Hematopoietic multipotent progenitor cell treated with erythropoietin and hydrocortisone succinate and interleukin-3 and kit ligand, for 4 days (in vitro differentiated cells): ENCODE measurements around the gene PPP1R2B.
"Not testable (repeated sequence)": the region's sequence is repeated elsewhere in the genome, so short reads cannot be mapped to it uniquely, and the experiment has no call there.

ENCODE experiments used
- DNase-seq: peaks from one replicate; pipeline ENCODE4 v3.0.0-alpha.2; 2015

The PPP1R2B gene

GRCh38 chr5:156850206-156850751 is at the start of gene PPP1R2B:
Gene PPP1R2B, plus strand, starts transcription at chr5:156850295. Its CDS starts 268 bp downstream, at chr5:156850563.
- no peak for DNase-seq

- DNase-seq: no peak
These were observed 49.2 kb upstream of the PPP1R2B start for GRCh38 chr5:156800929-156801328.

GRCh38 chr5:156802501-156802900 is 47.6 kb upstream of the PPP1R2B start:
- no peak for DNase-seq

DNA sequence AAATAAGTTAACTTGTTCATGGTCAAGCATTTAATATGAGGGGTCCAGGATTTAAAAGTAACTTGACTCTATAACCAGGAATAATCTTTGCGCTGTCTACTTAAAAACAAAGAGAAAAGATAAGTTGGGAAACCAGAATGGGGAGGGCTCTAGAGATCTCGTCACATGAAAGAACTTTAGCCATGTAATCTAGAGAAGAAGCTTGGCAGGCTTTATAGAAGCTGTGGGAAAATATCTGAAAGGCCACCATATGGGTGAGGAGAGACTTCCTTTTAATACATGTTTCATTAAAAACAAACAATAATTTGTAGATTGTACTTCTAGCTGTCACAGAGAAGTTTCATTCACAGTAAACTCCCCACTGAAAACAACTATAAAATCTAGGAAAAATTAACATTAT is 46.7 kb upstream of the PPP1R2B start:
- no peak for DNase-seq

GRCh38 chr5:156812959-156813358 is 37.1 kb upstream of the PPP1R2B start:
- DNase-seq: no peak

DNA sequence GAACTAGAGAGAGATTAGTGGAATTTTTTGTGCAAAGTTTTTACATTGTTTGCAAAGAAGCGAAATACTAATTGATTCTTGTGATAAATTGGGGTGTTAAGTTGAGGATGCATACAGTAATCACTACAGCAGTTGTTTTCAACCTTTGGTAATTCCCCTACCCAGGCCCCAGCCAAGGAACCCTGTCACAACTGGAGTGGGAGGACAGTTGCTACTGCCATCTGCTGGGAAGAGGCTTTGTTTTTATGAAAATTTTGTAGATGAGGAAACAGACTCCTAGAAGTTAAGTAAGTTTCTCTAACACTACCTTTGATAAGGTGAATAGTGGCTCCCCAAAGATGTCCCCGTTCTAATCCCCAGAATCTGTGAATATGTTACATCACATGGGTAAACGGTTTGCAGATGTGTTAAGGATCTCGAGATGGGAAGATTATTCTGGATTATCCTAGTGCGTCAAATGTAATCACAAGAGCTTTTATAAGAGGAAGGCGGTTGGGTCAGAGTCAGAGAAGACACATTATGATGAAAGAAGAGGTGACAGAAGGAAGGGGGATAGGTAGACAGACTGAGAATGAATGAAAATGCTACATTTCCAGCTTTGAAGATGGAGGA is 34.0 kb upstream of the PPP1R2B start:
- DNase-seq: peak; percentile 37

DNA sequence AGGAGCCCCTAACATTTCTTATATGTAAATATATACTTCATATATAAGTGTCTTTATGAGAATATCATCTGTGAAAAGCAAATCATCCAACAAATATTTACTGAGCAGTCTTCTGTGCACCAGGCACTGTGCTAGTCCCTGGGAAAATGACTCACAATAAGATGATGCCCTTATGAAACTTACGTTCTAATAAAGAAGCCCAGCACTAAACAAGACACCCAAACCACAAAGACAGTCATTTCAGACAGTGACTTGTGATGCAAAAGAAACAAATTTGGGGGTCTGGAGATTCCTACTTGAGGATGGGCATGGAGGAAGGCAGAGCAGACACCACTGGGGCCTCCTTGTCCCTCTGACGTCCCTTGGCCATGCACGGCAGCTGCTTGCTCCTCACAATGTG is 30.6 kb upstream of the PPP1R2B start:
- no peak for DNase-seq

DNA sequence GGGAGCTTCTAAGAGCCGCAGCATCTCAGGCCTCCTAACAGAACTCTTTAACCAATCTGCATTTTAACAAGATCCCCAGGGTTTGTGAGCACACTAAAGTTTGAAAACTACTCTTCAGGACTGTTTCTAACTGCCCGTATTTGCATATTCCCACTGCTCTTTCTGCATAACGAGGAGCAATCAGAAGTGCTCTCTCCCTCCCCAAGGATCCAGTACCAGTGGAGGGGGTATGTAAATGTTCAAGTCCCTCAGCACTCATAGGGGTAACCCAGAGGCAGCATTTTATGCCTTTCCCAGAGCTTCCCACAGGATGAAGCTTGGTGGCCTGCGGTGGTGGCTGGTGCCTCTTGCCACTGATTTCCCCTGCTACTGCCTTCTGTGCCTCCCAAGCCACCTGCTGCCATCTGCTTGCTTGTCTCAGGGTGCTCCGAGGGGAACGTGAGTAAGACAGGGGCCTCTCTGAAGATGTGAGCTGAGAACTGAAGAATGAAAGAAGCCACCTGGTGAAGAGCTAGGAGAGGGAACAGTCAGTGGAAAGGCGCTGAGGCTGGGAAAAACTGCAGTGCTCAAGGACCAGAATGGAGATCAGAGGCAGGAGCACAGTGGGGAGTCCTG is 30.0 kb upstream of the PPP1R2B start:
- DNase-seq: no peak

- no peak for DNase-seq
These were observed 25.9 kb upstream of the PPP1R2B start for GRCh38 chr5:156824241-156824640.

- peak; percentile 8 for DNase-seq
These were observed 25.3 kb upstream of the PPP1R2B start for GRCh38 chr5:156824800-156825199.

- no peak for DNase-seq
These were observed 24.4 kb upstream of the PPP1R2B start for GRCh38 chr5:156825688-156826087.

DNA sequence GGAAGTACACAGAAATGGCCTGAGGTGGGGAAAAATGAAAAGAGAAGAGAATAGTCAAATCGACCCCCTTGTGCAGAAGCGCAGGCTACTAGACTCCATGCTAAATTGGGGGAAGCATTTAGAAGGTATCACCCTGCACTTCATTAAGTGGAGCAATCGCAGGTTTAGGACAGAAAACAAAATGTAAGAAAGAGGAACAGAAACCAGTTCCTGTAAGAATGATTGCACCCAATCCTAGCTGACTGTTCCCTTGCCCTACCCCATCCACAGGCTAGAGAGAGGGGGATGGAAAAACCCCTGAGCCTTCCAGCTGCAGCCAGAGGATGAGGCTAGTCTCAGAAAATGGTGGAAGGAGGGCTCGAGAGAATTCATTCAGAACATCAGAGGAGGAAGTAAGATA is 23.9 kb upstream of the PPP1R2B start:
- DNase-seq: no peak

DNA sequence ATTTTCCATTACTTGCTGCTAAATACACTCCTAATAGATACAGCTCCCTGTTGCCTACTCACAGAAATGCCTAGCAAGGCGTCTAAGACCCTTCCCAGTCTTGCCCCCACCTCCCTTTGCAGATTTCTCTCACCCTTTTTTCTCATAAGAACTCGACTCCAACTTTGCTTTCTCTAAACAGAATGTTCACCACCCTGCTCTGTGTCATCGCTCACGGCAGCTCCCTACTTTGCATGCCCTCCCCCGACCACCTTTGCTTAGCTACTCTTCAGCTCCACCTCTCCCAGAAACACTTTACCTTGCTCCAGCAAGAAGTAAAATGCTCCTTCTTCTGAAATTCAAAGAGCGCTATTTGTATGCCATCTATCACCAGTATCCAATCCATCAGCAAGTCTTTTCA is 15.2 kb upstream of the PPP1R2B start:
- DNase-seq: no peak

DNA sequence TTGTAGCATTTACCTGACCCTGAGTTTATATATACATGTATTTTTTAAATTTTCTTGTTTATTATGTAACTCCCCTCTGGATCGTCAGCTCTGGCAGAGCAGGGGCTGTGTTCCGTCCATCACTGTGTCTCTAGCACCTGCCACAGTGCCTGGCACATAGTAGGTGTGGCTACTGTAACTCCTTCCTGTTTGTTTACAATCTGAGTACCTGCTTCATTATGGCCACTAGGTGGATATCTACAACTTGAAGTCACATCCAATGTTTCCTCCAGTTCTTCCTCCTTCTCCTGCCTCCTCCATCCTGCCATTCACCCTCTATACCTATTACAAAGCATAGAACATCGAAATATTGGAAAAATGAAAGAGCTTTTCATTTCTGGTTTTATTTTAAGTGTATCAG is 14.2 kb upstream of the PPP1R2B start:
- DNase-seq: peak; percentile 7

- DNase-seq: no peak
These were observed 13.2 kb upstream of the PPP1R2B start for GRCh38 chr5:156836846-156837245.

GRCh38 chr5:156838961-156839360 is 11.1 kb upstream of the PPP1R2B start:
- no peak for DNase-seq

- DNase-seq: no peak
These were observed 8.4 kb upstream of the PPP1R2B start for GRCh38 chr5:156841737-156842136.

- DNase-seq: no peak
These were observed 3.2 kb upstream of the PPP1R2B start for GRCh38 chr5:156846914-156847313.

DNA sequence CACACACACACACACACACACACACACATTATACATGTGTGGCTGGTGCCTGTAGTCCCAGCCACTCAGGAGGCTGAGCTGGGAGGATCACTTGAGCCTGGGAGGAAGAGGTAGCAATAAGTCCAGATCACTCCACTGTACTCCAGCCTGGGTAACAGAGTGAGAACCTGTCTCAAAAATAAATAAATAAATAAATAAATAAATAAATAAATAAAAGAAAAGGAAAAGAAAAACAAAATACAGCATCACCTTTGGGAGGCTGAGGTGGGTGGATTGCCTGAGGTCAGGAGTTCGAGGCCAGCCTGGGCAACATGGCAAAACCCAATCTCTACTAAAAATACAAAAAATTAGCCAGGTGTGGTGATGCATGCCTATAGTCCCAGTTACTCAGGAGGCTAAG is 1.6 kb upstream of the PPP1R2B start:
- DNase-seq: not testable (repeated sequence)

DNA sequence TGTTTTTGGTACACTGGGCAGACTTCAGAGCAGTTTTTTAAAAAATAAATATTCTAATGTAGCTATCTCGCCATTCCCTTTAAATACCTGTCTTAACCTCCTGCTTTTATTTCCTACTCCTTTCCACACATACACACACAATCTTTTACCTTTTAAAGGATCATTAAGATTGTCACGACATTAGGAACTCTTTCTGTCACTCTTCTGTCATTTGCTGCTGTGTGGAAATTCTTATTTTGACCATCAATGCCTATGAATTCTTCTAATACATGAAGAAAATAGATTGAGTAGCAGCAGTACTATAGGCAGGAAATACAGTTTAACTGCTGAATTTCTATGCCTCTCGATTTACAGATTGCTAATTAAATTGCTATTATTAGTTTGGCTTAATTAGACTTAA is 1.8 kb downstream of the PPP1R2B start:
- DNase-seq: no peak

- DNase-seq: not testable (repeated sequence)
These were observed 3.0 kb downstream of the PPP1R2B start for GRCh38 chr5:156853055-156853454.

- DNase-seq: no peak
These were observed 15.3 kb downstream of the PPP1R2B start for GRCh38 chr5:156865427-156865826.

DNA sequence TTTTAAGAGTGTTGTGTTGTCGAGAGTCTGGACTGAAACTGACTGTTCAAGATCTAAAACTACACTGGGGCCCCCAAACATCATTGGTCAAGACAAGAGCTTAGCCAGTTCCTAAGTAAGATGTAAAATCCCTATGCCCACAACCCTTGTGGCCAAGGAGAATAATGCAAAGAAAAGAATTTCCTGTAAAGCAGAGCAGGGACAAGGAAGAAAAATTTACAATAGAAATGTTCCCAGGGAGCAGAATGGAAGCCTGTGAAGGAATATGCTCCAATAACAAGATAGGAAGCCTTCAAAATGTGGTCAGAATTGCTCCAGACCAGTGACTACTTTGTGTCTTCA is 20.4 kb downstream of the PPP1R2B start:
- DNase-seq: no peak

- DNase-seq: no peak
These were observed 21.1 kb downstream of the PPP1R2B start for GRCh38 chr5:156871212-156871611.
